ENCODE results near the gene PLP2. TPM values are rescaled to one million over a fixed set of nuclear protein-coding genes. Genes with fewer than 3 reads are reported as not detected.

PLP2 gene
- total and polyA plus RNA-seq, 4 experiments from 2014 or later = 132 to 334 (median 187) TPM

DNA sequence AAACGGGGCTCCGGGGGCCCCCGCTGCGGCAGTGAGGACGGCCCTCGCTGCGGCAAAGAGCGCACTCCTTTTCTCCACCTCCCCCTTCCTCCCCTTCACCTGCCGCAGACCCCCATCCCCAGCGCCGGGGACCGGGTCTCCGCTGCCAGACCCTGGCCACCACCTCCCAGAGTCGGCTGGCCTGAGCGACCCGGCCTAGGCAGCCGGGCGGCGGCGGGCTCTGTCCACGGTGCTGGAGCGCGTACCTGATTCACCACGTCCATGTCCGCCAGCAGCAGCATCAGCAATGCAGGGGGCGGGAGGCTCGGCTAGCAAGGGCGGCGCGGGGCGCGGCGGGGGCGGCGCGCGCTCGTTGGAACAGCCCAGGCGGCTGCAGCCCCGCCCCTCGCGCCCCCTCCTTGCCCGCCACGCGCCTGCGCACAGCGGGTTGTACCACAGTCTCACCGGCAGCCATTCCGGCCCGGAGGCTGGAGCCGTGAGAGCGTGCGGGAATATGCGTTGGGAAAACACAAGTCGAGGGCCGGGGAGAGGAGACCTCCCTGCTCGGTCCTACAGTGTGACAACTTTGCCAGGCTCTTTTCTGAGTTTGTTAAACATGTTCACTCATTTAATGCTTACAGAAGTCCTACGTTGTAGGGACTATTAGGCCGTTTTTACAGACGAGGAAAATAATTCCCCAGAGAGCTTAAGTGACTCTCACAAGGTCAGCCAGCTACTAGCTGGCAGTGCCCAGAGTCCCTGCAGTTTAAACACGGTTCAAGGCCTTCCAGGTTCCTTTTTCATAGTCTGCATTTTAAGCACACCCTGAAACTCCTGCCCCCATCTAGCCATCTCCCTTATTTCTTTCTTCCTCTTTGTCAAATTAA, 28.4 kb downstream of the PLP2 start, which contains the start of gene SYP:
SYP (minus strand) TSS at position 288 of the 866 bp plus-strand sequence; CDS start at position 281, 7 bp downstream.
- DNase-seq = peak; percentile 86 to 89 (median 87)
- Histone ChIP-seq H3K4me1 (ENCODE audit: insufficient read depth, low read length) (peaks cover 13% of the 10 kb centered on the region), H3K36me3 (ENCODE audit: insufficient read depth, low read length) (no peaks in the 10 kb centered on the region), H3K27me3 (ENCODE audit: insufficient read depth, low read length) (no peaks in the 10 kb centered on the region), H3K4me3 (ENCODE audit: low read length in 2 of 2) (no peak within 1 kb of the TSS), H3K9me3 (ENCODE audit: control insufficient read depth in 1 of 2, low read length in 2 of 2) (no peaks in the 10 kb centered on the region), H3K27ac (ENCODE audit: low read depth, low read length) (no peak within 1 kb of the TSS)
- H3K9me3 Mint-ChIP-seq = no peaks in the 10 kb centered on the region
- peaks cover 0 to 1% of the 10 kb centered on the region in 2 donors for H3K27me3 Mint-ChIP-seq
- CTCF ChIA-PET (ENCODE audit: partially characterized antibody) = interaction anchor here (0.7 to 1.0 kb wide), 2 partner anchors 9 to 17 kb away, joined by 3 read pairs; no protein-coding TSS in a partner anchor
- peak within 1 kb of the TSS; percentile 57 to 77 (median 64) for H3K4me3 Mint-ChIP-seq
- no peaks in the 10 kb centered on the region for H3K36me3 Mint-ChIP-seq
- intact Hi-C loops (cut with micrococcal nuclease) = loop anchor here (1.0 to 10.0 kb wide), 4 partner anchors 9 to 675 kb away; partner anchors contain the start of genes PPP1R3F and USP27X
- peaks cover 7 to 18% (median 12%) of the 10 kb centered on the region in 4 donors for H3K4me1 Mint-ChIP-seq
- H3K27ac Mint-ChIP-seq = peak within 1 kb of the TSS; percentile 5 to 86 (median 58)
- POLR2A ChIA-PET (ENCODE audit: partially characterized antibody) = interaction anchor here (0.8 to 1.6 kb wide), 6 partner anchors 9 to 76 kb away, joined by 3 to 6 read pairs (median 4); partner anchors contain the start of gene GPKOW

GRCh38 chrX:49202022-49202421, 30.3 kb downstream of the PLP2 start:
- no peak for DNase-seq
- Histone ChIP-seq H3K27me3 (ENCODE audit: insufficient read depth, low read length) (no peaks in the 10 kb centered on the region), H3K4me1 (ENCODE audit: insufficient read depth, low read length) (peaks cover 13% of the 10 kb centered on the region), H3K4me3 (ENCODE audit: low read length in 2 of 2) (no peak overlapping the region), H3K27ac (ENCODE audit: low read depth, low read length) (no peak overlapping the region), H3K36me3 (ENCODE audit: insufficient read depth, low read length) (no peaks in the 10 kb centered on the region), H3K9me3 (ENCODE audit: control insufficient read depth in 1 of 2, low read length in 2 of 2) (no peaks in the 10 kb centered on the region)
- no peaks in the 10 kb centered on the region for H3K36me3 Mint-ChIP-seq
- H3K4me3 Mint-ChIP-seq = no peak overlapping the region
- ChIA-PET CTCF (ENCODE audit: partially characterized antibody) (interaction anchor here (1.0 kb wide), 1 partner anchor 10 kb away, joined by 4 read pairs; no protein-coding TSS in a partner anchor), POLR2A (ENCODE audit: partially characterized antibody) (no interaction called here)
- H3K4me1 Mint-ChIP-seq = peaks cover 4 to 18% (median 12%) of the 10 kb centered on the region in 4 donors
- H3K9me3 Mint-ChIP-seq = no peaks in the 10 kb centered on the region
- no peak overlapping the region for H3K27ac Mint-ChIP-seq
- H3K27me3 Mint-ChIP-seq = peaks cover 0 to 1% of the 10 kb centered on the region in 2 donors
- intact Hi-C loops (cut with micrococcal nuclease) = no loop called here

DNA sequence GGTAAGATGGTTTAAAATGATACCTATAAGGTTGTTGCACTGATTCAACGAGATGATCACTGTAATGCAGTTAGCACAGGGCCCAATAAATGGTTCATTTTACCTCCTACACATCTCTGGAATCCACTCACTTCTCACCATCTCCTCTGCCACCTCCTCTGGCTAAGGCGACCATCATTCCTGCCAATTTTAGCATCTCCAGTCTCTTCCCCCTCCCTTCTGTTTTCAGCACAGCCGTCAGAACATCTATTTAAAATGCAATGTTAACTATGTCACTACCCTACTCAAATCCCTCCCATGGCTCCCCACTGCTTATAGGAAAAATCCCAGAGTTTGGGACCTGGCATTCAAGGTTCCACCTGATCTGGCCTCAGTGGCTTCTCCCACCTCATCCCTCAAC, 31.8 kb downstream of the PLP2 start:
- Mint-ChIP-seq H3K27ac (no peak overlapping the region), H3K27me3 (no peaks in the 10 kb centered on the region), H3K4me1 (peaks cover 2 to 12% (median 6%) of the 10 kb centered on the region in 4 donors), H3K36me3 (no peaks in the 10 kb centered on the region), H3K4me3 (no peak overlapping the region), H3K9me3 (no peaks in the 10 kb centered on the region)
- H3K36me3 ChIP-seq (ENCODE audit: insufficient read depth, low read length) = no peaks in the 10 kb centered on the region
- intact Hi-C loops (cut with micrococcal nuclease) = no loop called here
- H3K4me3 ChIP-seq (ENCODE audit: low read length in 2 of 2) = no peak overlapping the region
- no peaks in the 10 kb centered on the region for H3K27me3 ChIP-seq (ENCODE audit: insufficient read depth, low read length)
- no peaks in the 10 kb centered on the region for H3K9me3 ChIP-seq (ENCODE audit: control insufficient read depth in 1 of 2, low read length in 2 of 2)
- POLR2A ChIA-PET (ENCODE audit: partially characterized antibody) = interaction anchor here (1.0 kb wide), 1 partner anchor 16 kb away, joined by 3 read pairs; no protein-coding TSS in a partner anchor
- CTCF ChIA-PET (ENCODE audit: partially characterized antibody) = no interaction called here
- no peak for DNase-seq
- H3K27ac ChIP-seq (ENCODE audit: low read depth, low read length) = no peak overlapping the region
- peaks cover 13% of the 10 kb centered on the region for H3K4me1 ChIP-seq (ENCODE audit: insufficient read depth, low read length)

DNA sequence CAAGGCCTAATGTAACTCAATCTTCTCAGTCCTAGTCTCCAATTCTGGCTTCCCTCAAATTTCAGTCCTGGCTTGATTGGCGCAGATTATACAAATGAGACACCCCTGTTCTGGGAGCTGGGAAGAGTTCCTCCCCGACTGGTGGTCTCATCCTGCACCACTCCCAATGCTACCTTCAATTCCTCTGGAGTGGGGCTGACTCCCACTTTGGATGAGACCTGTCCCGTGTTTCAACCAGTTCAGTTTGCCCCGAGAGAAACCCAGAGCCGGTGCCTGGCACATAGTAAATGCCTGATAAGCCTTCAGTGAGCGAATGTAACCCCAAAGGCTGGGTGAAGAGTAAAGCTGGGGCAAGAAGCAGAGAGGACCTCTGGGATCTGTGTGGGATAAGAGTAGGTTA, 32.3 kb downstream of the PLP2 start:
- H3K4me3 Mint-ChIP-seq = no peak overlapping the region
- H3K4me1 Mint-ChIP-seq = peaks cover 2 to 10% (median 4%) of the 10 kb centered on the region in 4 donors
- no peaks in the 10 kb centered on the region for H3K36me3 ChIP-seq (ENCODE audit: insufficient read depth, low read length)
- H3K36me3 Mint-ChIP-seq = no peaks in the 10 kb centered on the region
- H3K9me3 Mint-ChIP-seq = no peaks in the 10 kb centered on the region
- peaks cover 13% of the 10 kb centered on the region for H3K4me1 ChIP-seq (ENCODE audit: insufficient read depth, low read length)
- no peak for DNase-seq
- ChIA-PET POLR2A (ENCODE audit: partially characterized antibody) (no interaction called here), CTCF (ENCODE audit: partially characterized antibody) (no interaction called here)
- H3K4me3 ChIP-seq (ENCODE audit: low read length in 2 of 2) = no peak overlapping the region
- H3K27me3 Mint-ChIP-seq = no peaks in the 10 kb centered on the region
- intact Hi-C loops (cut with micrococcal nuclease) = no loop called here
- no peak overlapping the region for H3K27ac ChIP-seq (ENCODE audit: low read depth, low read length)
- no peak overlapping the region for H3K27ac Mint-ChIP-seq
- no peaks in the 10 kb centered on the region for H3K9me3 ChIP-seq (ENCODE audit: control insufficient read depth in 1 of 2, low read length in 2 of 2)
- no peaks in the 10 kb centered on the region for H3K27me3 ChIP-seq (ENCODE audit: insufficient read depth, low read length)

DNA sequence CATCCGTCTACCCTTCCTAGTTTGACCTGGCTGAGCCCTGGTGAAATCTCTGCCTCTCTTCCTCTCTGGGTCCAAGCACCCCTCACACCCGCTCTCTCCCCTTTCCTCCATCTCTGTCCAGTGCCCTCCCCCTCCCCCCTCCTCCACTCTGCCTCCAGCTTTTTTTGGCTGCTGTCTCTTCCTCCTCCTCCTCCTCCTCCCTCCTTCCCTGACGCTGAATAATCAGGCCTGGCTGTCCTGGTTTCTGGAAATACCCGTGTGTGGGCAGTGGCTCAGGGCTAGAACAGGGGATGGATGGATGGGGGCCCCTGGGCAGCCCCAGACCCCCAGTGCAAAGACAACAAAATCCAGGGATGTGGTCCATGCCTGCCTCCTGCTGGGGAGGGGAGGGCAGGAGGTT, 33.0 kb downstream of the PLP2 start:
- ChIA-PET CTCF (ENCODE audit: partially characterized antibody) (no interaction called here), POLR2A (ENCODE audit: partially characterized antibody) (no interaction called here)
- Mint-ChIP-seq H3K27ac (no peak overlapping the region), H3K9me3 (no peaks in the 10 kb centered on the region), H3K4me1 (peaks cover 2 to 10% (median 4%) of the 10 kb centered on the region in 4 donors), H3K27me3 (no peaks in the 10 kb centered on the region), H3K4me3 (no peak overlapping the region), H3K36me3 (no peaks in the 10 kb centered on the region)
- no peak for DNase-seq
- H3K36me3 ChIP-seq (ENCODE audit: insufficient read depth, low read length) = no peaks in the 10 kb centered on the region
- no peaks in the 10 kb centered on the region for H3K27me3 ChIP-seq (ENCODE audit: insufficient read depth, low read length)
- intact Hi-C loops (cut with micrococcal nuclease) = no loop called here
- H3K27ac ChIP-seq (ENCODE audit: low read depth, low read length) = no peak overlapping the region
- no peak overlapping the region for H3K4me3 ChIP-seq (ENCODE audit: low read length in 2 of 2)
- H3K9me3 ChIP-seq (ENCODE audit: control insufficient read depth in 1 of 2, low read length in 2 of 2) = no peaks in the 10 kb centered on the region
- peaks cover 6% of the 10 kb centered on the region for H3K4me1 ChIP-seq (ENCODE audit: insufficient read depth, low read length)

- Mint-ChIP-seq H3K36me3 (no peaks in the 10 kb centered on the region), H3K4me1 (peaks cover 2 to 8% (median 4%) of the 10 kb centered on the region in 4 donors), H3K4me3 (no peak overlapping the region), H3K9me3 (no peaks in the 10 kb centered on the region), H3K27me3 (no peaks in the 10 kb centered on the region), H3K27ac (no peak overlapping the region)
- ChIA-PET POLR2A (ENCODE audit: partially characterized antibody) (no interaction called here), CTCF (ENCODE audit: partially characterized antibody) (no interaction called here)
- Histone ChIP-seq H3K36me3 (ENCODE audit: insufficient read depth, low read length) (no peaks in the 10 kb centered on the region), H3K4me1 (ENCODE audit: insufficient read depth, low read length) (peaks cover 3% of the 10 kb centered on the region), H3K27me3 (ENCODE audit: insufficient read depth, low read length) (no peaks in the 10 kb centered on the region), H3K27ac (ENCODE audit: low read depth, low read length) (no peak overlapping the region), H3K9me3 (ENCODE audit: control insufficient read depth in 1 of 2, low read length in 2 of 2) (no peaks in the 10 kb centered on the region), H3K4me3 (ENCODE audit: low read length in 2 of 2) (no peak overlapping the region)
- no peak for DNase-seq
- intact Hi-C loops (cut with micrococcal nuclease) = no loop called here
These were observed 33.7 kb downstream of the PLP2 start for GRCh38 chrX:49205443-49205842.

DNA sequence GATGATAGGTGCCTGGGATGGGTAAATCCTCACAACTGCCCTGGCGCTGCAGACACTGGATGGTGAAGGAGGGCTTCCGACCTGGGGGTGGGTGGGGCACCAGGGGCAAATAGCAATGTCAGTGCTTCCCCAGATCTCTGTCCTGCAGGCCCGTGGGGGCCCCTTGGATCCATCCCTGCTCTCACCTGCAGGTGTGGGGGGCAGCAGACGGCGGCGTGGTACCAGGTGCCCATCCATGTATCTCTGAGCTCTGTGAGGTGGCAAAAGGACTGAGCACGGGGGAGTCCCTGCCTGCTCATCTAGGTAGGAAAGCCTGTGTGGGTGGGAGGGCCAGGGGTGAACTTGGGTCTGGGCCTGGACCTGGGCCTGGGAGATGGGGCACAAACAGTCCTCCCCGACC, 34.8 kb downstream of the PLP2 start:
- intact Hi-C loops (cut with micrococcal nuclease) = no loop called here
- no peak overlapping the region for H3K4me3 Mint-ChIP-seq
- H3K4me1 Mint-ChIP-seq = peaks cover 0 to 4% (median 0%) of the 10 kb centered on the region in 4 donors
- no peak overlapping the region for H3K27ac Mint-ChIP-seq
- no peaks in the 10 kb centered on the region for H3K27me3 ChIP-seq (ENCODE audit: insufficient read depth, low read length)
- no peaks in the 10 kb centered on the region for H3K36me3 ChIP-seq (ENCODE audit: insufficient read depth, low read length)
- CTCF ChIA-PET (ENCODE audit: partially characterized antibody) = no interaction called here
- H3K27ac ChIP-seq (ENCODE audit: low read depth, low read length) = no peak overlapping the region
- no peaks in the 10 kb centered on the region for H3K9me3 ChIP-seq (ENCODE audit: control insufficient read depth in 1 of 2, low read length in 2 of 2)
- H3K36me3 Mint-ChIP-seq = no peaks in the 10 kb centered on the region
- POLR2A ChIA-PET (ENCODE audit: partially characterized antibody) = no interaction called here
- H3K27me3 Mint-ChIP-seq = peaks cover 1 to 3% of the 10 kb centered on the region in 2 donors
- H3K4me1 ChIP-seq (ENCODE audit: insufficient read depth, low read length) = no peaks in the 10 kb centered on the region
- DNase-seq = no peak
- no peak overlapping the region for H3K4me3 ChIP-seq (ENCODE audit: low read length in 2 of 2)
- H3K9me3 Mint-ChIP-seq = no peaks in the 10 kb centered on the region

All from CD4-positive, alpha-beta memory T cell (primary cell).